ENCODE measurements around the gene SCARB1.
A peak's percentile ranks its signal among the peaks of the same experiment; 100 is the strongest.

The SCARB1 gene

GRCh38 chr12:124829008-124829707 is 34.5 kb downstream of the SCARB1 start:
- Histone ChIP-seq H3K27me3 (ENCODE audit: insufficient read depth, low read length, poor library complexity) (no peaks in the 10 kb centered on the region), H3K56ac (ENCODE audit: low read length) (no peak overlapping the region), H2AK5ac (ENCODE audit: low read length) (no peak overlapping the region), H3K4me3 (ENCODE audit: low read length) (no peak overlapping the region), H3K18ac (ENCODE audit: low read length) (no peak overlapping the region), H4K5ac (ENCODE audit: low read length) (no peak overlapping the region), H3K27ac (ENCODE audit: low read depth, low read length) (peak overlapping the region; percentile 21), H3K4ac (ENCODE audit: low read depth, low read length) (no peak overlapping the region), H2BK15ac (replicated peaks; ENCODE audit: low read depth) (no peak overlapping the region), H3K79me1 (ENCODE audit: low read length) (peaks cover 21% of the 10 kb centered on the region), H2BK120ac (ENCODE audit: low read depth, low read length) (no peak overlapping the region), H3K79me2 (ENCODE audit: control insufficient read depth, insufficient read depth, low read length) (peaks cover 3% of the 10 kb centered on the region), H3K4me1 (ENCODE audit: control insufficient read depth, low read depth, low read length) (peaks cover 11% of the 10 kb centered on the region), H2BK5ac (ENCODE audit: low read length) (no peak overlapping the region), H3K9ac (ENCODE audit: low read length) (no peak overlapping the region), H4K8ac (ENCODE audit: low read depth, low read length) (no peak overlapping the region), H3K4me2 (ENCODE audit: low read length) (no peak overlapping the region), H3K36me3 (ENCODE audit: control insufficient read depth, insufficient read depth, low read length) (no peaks in the 10 kb centered on the region), H3K23ac (ENCODE audit: low read length) (no peak overlapping the region)
- no CpG with 5 or more reads among the region's 9 CpGs for WGBS (ENCODE audit: extremely low coverage, insufficient coverage, low lambda C conversion rate)
- DNase-seq: peak; percentile 94

GRCh38 chr12:124828264-124829007 is 35.2 kb downstream of the SCARB1 start:
- no peak overlapping the region for H2BK15ac ChIP-seq (replicated peaks; ENCODE audit: low read depth)
- no peak overlapping the region for H2BK5ac ChIP-seq (ENCODE audit: low read length)
- no peak overlapping the region for H3K4ac ChIP-seq (ENCODE audit: low read depth, low read length)
- H4K8ac ChIP-seq (ENCODE audit: low read depth, low read length): no peak overlapping the region
- H3K23ac ChIP-seq (ENCODE audit: low read length): peak overlapping the region; percentile 66
- no peak overlapping the region for H2BK120ac ChIP-seq (ENCODE audit: low read depth, low read length)
- no peaks in the 10 kb centered on the region for H3K27me3 ChIP-seq (ENCODE audit: insufficient read depth, low read length, poor library complexity)
- H3K56ac ChIP-seq (ENCODE audit: low read length): peak overlapping the region; percentile 67
- no peak overlapping the region for H4K5ac ChIP-seq (ENCODE audit: low read length)
- H3K79me1 ChIP-seq (ENCODE audit: low read length): peaks cover 23% of the 10 kb centered on the region
- WGBS (ENCODE audit: extremely low coverage, insufficient coverage, low lambda C conversion rate): no CpG with 5 or more reads among the region's 18 CpGs
- H3K4me1 ChIP-seq (ENCODE audit: control insufficient read depth, low read depth, low read length): peaks cover 7% of the 10 kb centered on the region
- H3K27ac ChIP-seq (ENCODE audit: low read depth, low read length): peak overlapping the region; percentile 21
- no peak overlapping the region for H3K4me3 ChIP-seq (ENCODE audit: low read length)
- H3K18ac ChIP-seq (ENCODE audit: low read length): no peak overlapping the region
- H2AK5ac ChIP-seq (ENCODE audit: low read length): peak overlapping the region; percentile 85
- H3K36me3 ChIP-seq (ENCODE audit: control insufficient read depth, insufficient read depth, low read length): no peaks in the 10 kb centered on the region
- H3K79me2 ChIP-seq (ENCODE audit: control insufficient read depth, insufficient read depth, low read length): peaks cover 4% of the 10 kb centered on the region
- peak; percentile 60 for DNase-seq
- H3K4me2 ChIP-seq (ENCODE audit: low read length): no peak overlapping the region
- peak overlapping the region; percentile 5 for H3K9ac ChIP-seq (ENCODE audit: low read length)

DNA sequence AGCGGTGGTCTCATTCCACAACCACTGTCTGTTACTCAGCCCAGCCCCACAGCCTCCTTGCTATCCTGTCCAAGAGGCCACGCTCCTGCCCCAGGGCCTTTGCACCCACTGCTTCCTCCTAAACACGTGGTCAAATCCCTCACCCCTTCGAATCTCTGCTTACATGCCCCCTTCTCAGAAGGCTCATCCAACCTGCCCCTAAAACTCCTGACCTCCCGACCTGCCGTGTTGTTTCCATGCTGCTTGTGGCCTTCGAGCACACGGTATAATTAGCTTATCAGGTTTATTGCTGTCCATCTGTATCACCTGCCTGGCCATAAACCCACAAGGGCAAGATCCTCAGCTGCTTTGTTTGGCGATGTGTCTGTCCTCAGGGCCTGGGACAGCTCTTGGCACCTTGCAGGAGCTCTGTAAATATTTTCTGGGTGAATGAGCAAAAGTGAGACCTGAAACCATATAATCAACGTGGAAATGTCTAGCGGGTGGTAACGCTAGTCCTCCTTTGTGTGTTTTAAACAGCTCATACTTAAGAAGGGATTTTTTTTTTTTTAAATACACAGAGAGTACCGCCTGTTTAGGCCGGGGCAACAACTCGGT is 36.0 kb downstream of the SCARB1 start:
- H4K8ac ChIP-seq (ENCODE audit: low read depth, low read length): no peak overlapping the region
- no peak overlapping the region for H2BK5ac ChIP-seq (ENCODE audit: low read length)
- DNase-seq: no peak
- no peaks in the 10 kb centered on the region for H3K36me3 ChIP-seq (ENCODE audit: control insufficient read depth, insufficient read depth, low read length)
- no peak overlapping the region for H3K23ac ChIP-seq (ENCODE audit: low read length)
- no peak overlapping the region for H3K9ac ChIP-seq (ENCODE audit: low read length)
- H3K27me3 ChIP-seq (ENCODE audit: insufficient read depth, low read length, poor library complexity): no peaks in the 10 kb centered on the region
- no peak overlapping the region for H4K5ac ChIP-seq (ENCODE audit: low read length)
- H3K27ac ChIP-seq (ENCODE audit: low read depth, low read length): no peak overlapping the region
- no peak overlapping the region for H3K56ac ChIP-seq (ENCODE audit: low read length)
- H2BK120ac ChIP-seq (ENCODE audit: low read depth, low read length): no peak overlapping the region
- no peak overlapping the region for H3K4me3 ChIP-seq (ENCODE audit: low read length)
- H3K79me2 ChIP-seq (ENCODE audit: control insufficient read depth, insufficient read depth, low read length): peaks cover 4% of the 10 kb centered on the region
- H2BK15ac ChIP-seq (replicated peaks; ENCODE audit: low read depth): no peak overlapping the region
- peaks cover 24% of the 10 kb centered on the region for H3K79me1 ChIP-seq (ENCODE audit: low read length)
- H3K4ac ChIP-seq (ENCODE audit: low read depth, low read length): no peak overlapping the region
- no peak overlapping the region for H3K4me2 ChIP-seq (ENCODE audit: low read length)
- H3K18ac ChIP-seq (ENCODE audit: low read length): no peak overlapping the region
- no CpG with 5 or more reads among the region's 15 CpGs for WGBS (ENCODE audit: extremely low coverage, insufficient coverage, low lambda C conversion rate)
- peaks cover 8% of the 10 kb centered on the region for H3K4me1 ChIP-seq (ENCODE audit: control insufficient read depth, low read depth, low read length)
- no peak overlapping the region for H2AK5ac ChIP-seq (ENCODE audit: low read length)

DNA sequence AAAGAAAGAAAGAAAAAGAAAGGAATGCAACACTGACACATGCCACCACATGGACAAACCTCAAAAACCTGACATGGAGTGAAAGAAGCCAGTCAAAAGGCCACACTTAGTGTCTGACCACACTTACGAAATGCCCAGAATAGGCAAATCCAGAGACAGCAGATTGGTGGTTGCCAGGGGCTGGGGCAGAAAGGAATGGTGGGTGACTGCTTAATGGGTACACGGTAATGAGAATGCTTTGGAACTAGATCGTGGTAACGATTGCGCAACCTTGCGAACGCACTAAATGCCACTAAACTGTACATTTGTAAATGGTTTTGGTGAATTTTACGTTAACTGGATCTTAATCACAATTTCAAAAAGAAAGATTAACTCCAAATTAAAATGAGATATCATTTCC is 39.5 kb downstream of the SCARB1 start:
- H3K18ac ChIP-seq (ENCODE audit: low read length): no peak overlapping the region
- no peak overlapping the region for H3K4me3 ChIP-seq (ENCODE audit: low read length)
- DNase-seq: no peak
- no peak overlapping the region for H3K56ac ChIP-seq (ENCODE audit: low read length)
- peaks cover 33% of the 10 kb centered on the region for H3K79me1 ChIP-seq (ENCODE audit: low read length)
- no peak overlapping the region for H4K8ac ChIP-seq (ENCODE audit: low read depth, low read length)
- H2BK120ac ChIP-seq (ENCODE audit: low read depth, low read length): no peak overlapping the region
- H3K4ac ChIP-seq (ENCODE audit: low read depth, low read length): no peak overlapping the region
- H2BK15ac ChIP-seq (replicated peaks; ENCODE audit: low read depth): no peak overlapping the region
- H3K27ac ChIP-seq (ENCODE audit: low read depth, low read length): no peak overlapping the region
- H3K4me2 ChIP-seq (ENCODE audit: low read length): no peak overlapping the region
- no peak overlapping the region for H3K9ac ChIP-seq (ENCODE audit: low read length)
- H4K5ac ChIP-seq (ENCODE audit: low read length): no peak overlapping the region
- H3K27me3 ChIP-seq (ENCODE audit: insufficient read depth, low read length, poor library complexity): no peaks in the 10 kb centered on the region
- no peak overlapping the region for H2AK5ac ChIP-seq (ENCODE audit: low read length)
- no peak overlapping the region for H2BK5ac ChIP-seq (ENCODE audit: low read length)
- no CpG with 5 or more reads among the region's 8 CpGs for WGBS (ENCODE audit: extremely low coverage, insufficient coverage, low lambda C conversion rate)
- H3K4me1 ChIP-seq (ENCODE audit: control insufficient read depth, low read depth, low read length): peaks cover 5% of the 10 kb centered on the region
- no peak overlapping the region for H3K23ac ChIP-seq (ENCODE audit: low read length)
- peaks cover 7% of the 10 kb centered on the region for H3K79me2 ChIP-seq (ENCODE audit: control insufficient read depth, insufficient read depth, low read length)
- no peaks in the 10 kb centered on the region for H3K36me3 ChIP-seq (ENCODE audit: control insufficient read depth, insufficient read depth, low read length)

GRCh38 chr12:124823272-124823970 is 40.2 kb downstream of the SCARB1 start:
- no peak overlapping the region for H3K4me3 ChIP-seq (ENCODE audit: low read length)
- H2BK5ac ChIP-seq (ENCODE audit: low read length): no peak overlapping the region
- peaks cover 3% of the 10 kb centered on the region for H3K4me1 ChIP-seq (ENCODE audit: control insufficient read depth, low read depth, low read length)
- H3K4me2 ChIP-seq (ENCODE audit: low read length): no peak overlapping the region
- H4K5ac ChIP-seq (ENCODE audit: low read length): no peak overlapping the region
- H3K18ac ChIP-seq (ENCODE audit: low read length): no peak overlapping the region
- no peaks in the 10 kb centered on the region for H3K36me3 ChIP-seq (ENCODE audit: control insufficient read depth, insufficient read depth, low read length)
- DNase-seq: peak; percentile 20
- WGBS (ENCODE audit: extremely low coverage, insufficient coverage, low lambda C conversion rate): no CpG with 5 or more reads among the region's 16 CpGs
- no peak overlapping the region for H3K4ac ChIP-seq (ENCODE audit: low read depth, low read length)
- no peak overlapping the region for H2BK120ac ChIP-seq (ENCODE audit: low read depth, low read length)
- peaks cover 29% of the 10 kb centered on the region for H3K79me1 ChIP-seq (ENCODE audit: low read length)
- H3K27me3 ChIP-seq (ENCODE audit: insufficient read depth, low read length, poor library complexity): no peaks in the 10 kb centered on the region
- peak overlapping the region; percentile 58 for H2AK5ac ChIP-seq (ENCODE audit: low read length)
- H3K23ac ChIP-seq (ENCODE audit: low read length): peak overlapping the region; percentile 89
- H3K27ac ChIP-seq (ENCODE audit: low read depth, low read length): no peak overlapping the region
- peaks cover 7% of the 10 kb centered on the region for H3K79me2 ChIP-seq (ENCODE audit: control insufficient read depth, insufficient read depth, low read length)
- no peak overlapping the region for H3K9ac ChIP-seq (ENCODE audit: low read length)
- H2BK15ac ChIP-seq (replicated peaks; ENCODE audit: low read depth): no peak overlapping the region
- peak overlapping the region; percentile 34 for H3K56ac ChIP-seq (ENCODE audit: low read length)
- H4K8ac ChIP-seq (ENCODE audit: low read depth, low read length): no peak overlapping the region

Data from mesendoderm (in vitro differentiated cells).